H9 (cell line): ENCODE results near the gene GAREM1. TPM values are rescaled to one million over a fixed set of nuclear protein-coding genes. Genes with fewer than 3 reads are reported as not detected.

Experiments
- DNase-seq: peaks from one replicate; pipeline ENCODE4 v3.0.0-alpha.2; 2017
- H2AFZ ChIP-seq: one replicate; pipeline ENCODE4 v1.6.1; 2013; ENCODE audit warnings: mild to moderate bottlenecking, low read length, control low read depth, moderate library complexity
- H2AK5ac ChIP-seq: 2 replicates; pipeline ENCODE4 v1.6.1; 2013; ENCODE audit warnings: low read length, control low read depth, mixed read lengths; ENCODE audit not compliant: insufficient read length
- H2BK120ac ChIP-seq: one replicate; pipeline ENCODE4 v1.6.1; 2013; ENCODE audit warnings: low read depth, mild to moderate bottlenecking, low read length, control low read depth, inconsistent platforms; ENCODE audit not compliant: poor library complexity, severe bottlenecking
- H2BK12ac ChIP-seq: 2 replicates; pipeline ENCODE4 v1.6.1; 2013; ENCODE audit warnings: low read length, control low read depth, mixed read lengths, low read depth; ENCODE audit not compliant: insufficient read length
- H2BK15ac ChIP-seq: 2 replicates; pipeline ENCODE4 v1.6.1; 2013; ENCODE audit warnings: low read depth, low read length, control low read depth
- H2BK20ac ChIP-seq: one replicate; pipeline ENCODE4 v1.6.1; 2013; ENCODE audit warnings: low read depth, mild to moderate bottlenecking, low read length, control low read depth, inconsistent platforms; ENCODE audit not compliant: poor library complexity, severe bottlenecking
- H2BK5ac ChIP-seq: 2 replicates; pipeline ENCODE4 v1.6.1; 2013; ENCODE audit warnings: low read length, control low read depth, mixed read lengths; ENCODE audit not compliant: insufficient read length
- H3K14ac ChIP-seq: 2 replicates; pipeline ENCODE4 v1.6.1; 2013; ENCODE audit warnings: low read length, control low read depth; ENCODE audit not compliant: insufficient read depth
- H3K18ac ChIP-seq: 2 replicates; pipeline ENCODE4 v1.6.1; 2013; ENCODE audit warnings: low read depth, mild to moderate bottlenecking, mixed read lengths, low read length, control low read depth; ENCODE audit not compliant: insufficient read length
- H3K23ac ChIP-seq: 2 replicates; pipeline ENCODE4 v1.6.1; 2013; ENCODE audit warnings: low read length, control low read depth, mixed read lengths, low read depth; ENCODE audit not compliant: insufficient read length
- H3K23me2 ChIP-seq: 2 replicates; pipeline ENCODE4 v1.6.1; 2013; ENCODE audit warnings: low read depth, mild to moderate bottlenecking, mixed read lengths, low read length, control low read depth; ENCODE audit not compliant: insufficient read length, poor library complexity, severe bottlenecking
- H3K27ac ChIP-seq: 2 replicates; pipeline ENCODE4 v1.5.1; 2013; ENCODE audit warnings: low read length, control low read depth, mixed read lengths, low read depth; ENCODE audit not compliant: insufficient read length
- H3K27me3 ChIP-seq: 2 replicates; pipeline ENCODE4 v1.6.1; 2013; ENCODE audit warnings: low read length, control low read depth, inconsistent platforms; ENCODE audit not compliant: insufficient read depth
- H3K4ac ChIP-seq: 2 replicates; pipeline ENCODE4 v1.6.1; 2013; ENCODE audit warnings: low read depth, mild to moderate bottlenecking, control low read depth, inconsistent platforms, low read length, moderate library complexity
- H3K4me1 ChIP-seq: 2 replicates; pipeline ENCODE4 v1.6.1; 2013; ENCODE audit warnings: low read length, control low read depth, inconsistent platforms; ENCODE audit not compliant: insufficient read depth
- H3K4me2 ChIP-seq: 2 replicates; pipeline ENCODE4 v1.6.1; 2013; ENCODE audit warnings: low read length, control low read depth, mixed read lengths; ENCODE audit not compliant: insufficient read length, insufficient read depth
- H3K56ac ChIP-seq: 2 replicates; pipeline ENCODE4 v1.6.1; 2013; ENCODE audit warnings: low read depth, mild to moderate bottlenecking, mixed read lengths, low read length, control low read depth; ENCODE audit not compliant: insufficient read length
- H3K79me1 ChIP-seq: 2 replicates; pipeline ENCODE4 v1.6.1; 2013; ENCODE audit warnings: low read depth, mild to moderate bottlenecking, moderate library complexity, low read length, control low read depth, inconsistent platforms; ENCODE audit not compliant: insufficient read depth, poor library complexity, severe bottlenecking
- H3K79me2 ChIP-seq: 2 replicates; pipeline ENCODE4 v1.6.1; 2013; ENCODE audit warnings: low read length, control low read depth, inconsistent platforms; ENCODE audit not compliant: insufficient read depth
- H3K9ac ChIP-seq: 2 replicates; pipeline ENCODE4 v1.6.1; 2013; ENCODE audit warnings: low read length, control low read depth, mixed read lengths; ENCODE audit not compliant: insufficient read length; ENCODE audit errors: extremely low read depth
- H3K9me3 ChIP-seq: one replicate; pipeline ENCODE4 v1.6.1; 2013; ENCODE audit warnings: low read depth, low read length, inconsistent platforms; ENCODE audit not compliant: control insufficient read depth
- H3T11ph ChIP-seq: one replicate; pipeline ENCODE4 v1.6.1; 2013; ENCODE audit warnings: mild to moderate bottlenecking, low read length, control low read depth, inconsistent platforms
- H4K20me1 ChIP-seq: one replicate; pipeline ENCODE4 v1.6.1; 2013; ENCODE audit not compliant: control insufficient read depth, insufficient read length, insufficient read depth
- H4K5ac ChIP-seq: 2 replicates; pipeline ENCODE4 v1.6.1; 2013; ENCODE audit warnings: low read depth, mild to moderate bottlenecking, mixed read lengths, low read length, control low read depth; ENCODE audit not compliant: insufficient read length
- H4K8ac ChIP-seq: replicated peaks from 2 replicates; pipeline ENCODE4 v1.6.1; 2013; ENCODE audit warnings: low read length, control low read depth, mixed read lengths, low read depth; ENCODE audit not compliant: insufficient read length
- H4K91ac ChIP-seq: 2 replicates; pipeline ENCODE4 v1.6.1; 2013; ENCODE audit warnings: low read depth, mild to moderate bottlenecking, moderate library complexity, mixed read lengths, low read length, control low read depth; ENCODE audit not compliant: insufficient read length
- H3K27ac Mint-ChIP-seq, 3 experiments: 2 replicates in 2 of 3; 3 replicates in 1 of 3; pipeline ENCODE4 v1.8.0; 2020 to 2021; ENCODE audit warnings: mixed read lengths in 3 of 3, mild to moderate bottlenecking in 1 of 3, moderate library complexity in 1 of 3
- H3K27me3 Mint-ChIP-seq: 2 replicates; pipeline ENCODE4 v1.8.0; 2021; ENCODE audit warnings: low read depth, mild to moderate bottlenecking, moderate library complexity, mixed read lengths
- H3K36me3 Mint-ChIP-seq, 3 experiments: 2 replicates in 2 of 3; 3 replicates in 1 of 3; pipeline ENCODE4 v1.8.0; 2020 to 2021; ENCODE audit warnings: low read depth in 3 of 3, mixed read lengths in 3 of 3; ENCODE audit not compliant: insufficient read depth in 1 of 3
- H3K4me1 Mint-ChIP-seq, 2 experiments: 2 replicates each; pipeline ENCODE4 v1.8.0; 2020; ENCODE audit warnings: mixed read lengths in 2 of 2
- H3K4me3 Mint-ChIP-seq, 2 experiments: 2 replicates in 1 of 2; 3 replicates in 1 of 2; pipeline ENCODE4 v1.8.0; 2020 to 2021; ENCODE audit warnings: mild to moderate bottlenecking in 2 of 2, mixed read lengths in 2 of 2, moderate library complexity in 1 of 2
- H3K9me3 Mint-ChIP-seq, 2 experiments: 2 replicates in 1 of 2; 3 replicates in 1 of 2; pipeline ENCODE4 v1.8.0; 2020; ENCODE audit warnings: mild to moderate bottlenecking in 2 of 2, mixed read lengths in 2 of 2, moderate library complexity in 1 of 2
- WGBS: extraction: QIAGEN DNeasy Blood & Tissue Kit; methylation state at CpG from one replicate; pipeline ENCODE4 v1.1.7; 2013; ENCODE audit warnings: missing lambda C conversion rate, low lambda C conversion rate, mixed read lengths; ENCODE audit not compliant: insufficient read length; ENCODE audit errors: extremely low coverage; 5-methylcytosine and 5-hydroxymethylcytosine counted together
- total RNA-seq: library from RNA; stranded (reverse); gene quantifications from 2 replicates; pipeline ENCODE4 v1.2.1, GENCODE V29; 2021
- TF ChIP-seq, protein P1 (sequence below): fragments of 200-600 bp; sonication (generic); conservative IDR thresholded peaks from 3 replicates; pipeline ENCODE4 v1.8.0; 2021; ENCODE audit warnings: antibody characterized with exemption, mild to moderate bottlenecking

Gene GAREM1
- total RNA-seq, 1 experiment from 2014 or later, result 4.4 TPM

DNA sequence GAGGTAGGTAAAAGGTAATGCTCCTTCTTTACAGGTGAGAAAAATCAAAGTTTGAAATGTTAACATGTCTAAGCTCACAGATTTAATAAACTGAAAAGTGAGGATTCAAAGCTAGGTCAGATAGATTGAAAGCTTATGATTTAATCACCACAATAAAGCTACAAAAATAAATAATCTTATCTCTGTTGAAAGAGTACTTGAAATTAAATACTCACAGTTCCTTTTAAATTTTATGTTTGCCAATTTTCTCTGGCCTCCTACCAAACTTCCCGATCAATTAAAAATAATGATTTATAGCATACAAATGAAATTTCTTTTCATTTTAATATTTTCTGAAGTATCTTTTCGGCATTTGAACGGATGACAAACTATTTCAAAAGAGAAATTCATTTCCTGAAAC, 77.3 kb downstream of the GAREM1 start:
- TF ChIP-seq, protein P1, sequence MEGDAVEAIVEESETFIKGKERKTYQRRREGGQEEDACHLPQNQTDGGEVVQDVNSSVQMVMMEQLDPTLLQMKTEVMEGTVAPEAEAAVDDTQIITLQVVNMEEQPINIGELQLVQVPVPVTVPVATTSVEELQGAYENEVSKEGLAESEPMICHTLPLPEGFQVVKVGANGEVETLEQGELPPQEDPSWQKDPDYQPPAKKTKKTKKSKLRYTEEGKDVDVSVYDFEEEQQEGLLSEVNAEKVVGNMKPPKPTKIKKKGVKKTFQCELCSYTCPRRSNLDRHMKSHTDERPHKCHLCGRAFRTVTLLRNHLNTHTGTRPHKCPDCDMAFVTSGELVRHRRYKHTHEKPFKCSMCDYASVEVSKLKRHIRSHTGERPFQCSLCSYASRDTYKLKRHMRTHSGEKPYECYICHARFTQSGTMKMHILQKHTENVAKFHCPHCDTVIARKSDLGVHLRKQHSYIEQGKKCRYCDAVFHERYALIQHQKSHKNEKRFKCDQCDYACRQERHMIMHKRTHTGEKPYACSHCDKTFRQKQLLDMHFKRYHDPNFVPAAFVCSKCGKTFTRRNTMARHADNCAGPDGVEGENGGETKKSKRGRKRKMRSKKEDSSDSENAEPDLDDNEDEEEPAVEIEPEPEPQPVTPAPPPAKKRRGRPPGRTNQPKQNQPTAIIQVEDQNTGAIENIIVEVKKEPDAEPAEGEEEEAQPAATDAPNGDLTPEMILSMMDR, result no peak
- Histone ChIP-seq H3K9me3 (no peaks in the 10 kb centered on the region), H3K4ac (no peak overlapping the region), H3K4me2 (no peak overlapping the region), H4K20me1 (no peaks in the 10 kb centered on the region), H3K79me2 (no peaks in the 10 kb centered on the region), H2AK5ac (no peak overlapping the region), H3K79me1 (no peaks in the 10 kb centered on the region), H3K14ac (no peak overlapping the region), H4K8ac (no peak overlapping the region), H2BK20ac (no peak overlapping the region), H4K5ac (no peak overlapping the region), H2BK12ac (no peak overlapping the region), H3K27me3 (no peaks in the 10 kb centered on the region), H3T11ph (no peak overlapping the region), H3K4me1 (no peaks in the 10 kb centered on the region), H2BK5ac (no peak overlapping the region), H3K23me2 (no peaks in the 10 kb centered on the region), H3K27ac (no peak overlapping the region), H3K23ac (no peak overlapping the region), H2BK120ac (no peak overlapping the region), H2AFZ (no peak overlapping the region), H3K18ac (no peak overlapping the region), H3K56ac (no peak overlapping the region), H3K9ac (no peak overlapping the region), H2BK15ac (no peak overlapping the region), H4K91ac (no peak overlapping the region)
- peaks cover 10 to 11% of the 10 kb centered on the region in 2 experiments; a peak in 4 of 5 replicates for H3K9me3 Mint-ChIP-seq
- H3K4me3 Mint-ChIP-seq, result no peak overlapping the region
- no CpG with 5 or more reads among the region's 3 CpGs for WGBS
- 0 out of 2 replicates have a peak, but pooled peaks cover 1% of the 10 kb centered on the region for H3K27me3 Mint-ChIP-seq
- no peak overlapping the region for H3K27ac Mint-ChIP-seq
- peaks cover 2 to 15% (median 7%) of the 10 kb centered on the region in 3 experiments; a peak in 4 of 7 replicates for H3K36me3 Mint-ChIP-seq
- DNase-seq, result no peak
- no peaks in the 10 kb centered on the region for H3K4me1 Mint-ChIP-seq
